IMR-90 (cell line): ENCODE measurements around the gene HCFC1. TPM values are rescaled to one million over a fixed set of nuclear protein-coding genes. Genes with fewer than 3 reads are reported as not detected.

Source experiments
- ATAC-seq: fragments of 200-7000 bp; cut with Tn5 transposase; 2 replicates; pipeline ENCODE4 v1.9.1; 2020; ENCODE audit warnings: low read depth, mild to moderate bottlenecking, moderate library complexity
- BruUV-seq: library from RNA; stranded (reverse); fragments of 400-500 nt; replicated peaks from 2 replicates; lab custom pipeline; 2021; lab: Mats Ljungman, UMichigan
- CTCF ChIA-PET: fragments of 300-600 bp; formaldehyde crosslinking; extraction: SDS; loops from one replicate; lab custom pipeline; 2021; ENCODE audit warnings: antibody characterized with exemption; lab: Yijun Ruan, JAX
- POLR2A ChIA-PET: fragments of 300-600 bp; sonication (Branson Sonifier 250); formaldehyde crosslinking; loops from one replicate; lab custom pipeline; 2022; ENCODE audit warnings: antibody characterized with exemption; ENCODE audit not compliant: unreplicated experiment; lab: Charles Lee
- DNase-seq: peaks from one replicate; pipeline ENCODE4 v3.0.0; 2013
- H2AFZ ChIP-seq: replicated peaks from 2 replicates; pipeline ENCODE3; 2013; ENCODE audit warnings: low read length, mild to moderate bottlenecking; ENCODE audit not compliant: poor library complexity
- H2AK5ac ChIP-seq: 2 replicates; pipeline ENCODE4 v1.6.1; 2013; ENCODE audit warnings: low read depth, low read length, inconsistent platforms
- H2AK9ac ChIP-seq: replicated peaks from 2 replicates; pipeline ENCODE3; 2013; ENCODE audit warnings: mild to moderate bottlenecking, low read depth, low read length, moderate library complexity; ENCODE audit not compliant: poor library complexity
- H2BK120ac ChIP-seq: 2 replicates; pipeline ENCODE4 v1.6.1; 2013; ENCODE audit warnings: low read depth, low read length, inconsistent platforms
- H2BK15ac ChIP-seq: 3 replicates; pipeline ENCODE4 v1.6.1; 2013; ENCODE audit warnings: low read depth, low read length, inconsistent platforms
- H2BK20ac ChIP-seq: 2 replicates; pipeline ENCODE4 v1.6.1; 2013; ENCODE audit warnings: low read depth, mild to moderate bottlenecking, inconsistent platforms, low read length, moderate library complexity
- H2BK5ac ChIP-seq: 2 replicates; pipeline ENCODE4 v1.6.1; 2013; ENCODE audit warnings: mild to moderate bottlenecking, low read depth, low read length, inconsistent platforms; ENCODE audit not compliant: poor library complexity, severe bottlenecking
- H3K14ac ChIP-seq: replicated peaks from 2 replicates; pipeline ENCODE4 v1.6.1; 2013; ENCODE audit warnings: low read depth, low read length, inconsistent platforms
- H3K18ac ChIP-seq: 2 replicates; pipeline ENCODE4 v1.6.1; 2013; ENCODE audit warnings: low read depth, low read length, control low read depth
- H3K23ac ChIP-seq: 2 replicates; pipeline ENCODE4 v1.6.1; 2013; ENCODE audit warnings: low read depth, low read length, inconsistent platforms
- H3K27ac ChIP-seq: 2 replicates; pipeline ENCODE4 v1.5.1; 2013; ENCODE audit warnings: mild to moderate bottlenecking, control low read depth, low read length; ENCODE audit not compliant: insufficient read depth
- H3K27me3 ChIP-seq: 2 replicates; pipeline ENCODE4 v1.6.1; 2013; ENCODE audit warnings: low read length; ENCODE audit not compliant: control insufficient read depth, insufficient read depth
- H3K36me3 ChIP-seq: 2 replicates; pipeline ENCODE4 v1.6.1; 2013; ENCODE audit warnings: low read length, mixed read lengths; ENCODE audit not compliant: control insufficient read depth, insufficient read depth
- H3K4ac ChIP-seq: 2 replicates; pipeline ENCODE4 v1.6.1; 2013; ENCODE audit warnings: low read depth, low read length, inconsistent platforms
- H3K4me1 ChIP-seq: 2 replicates; pipeline ENCODE4 v1.6.1; 2013; ENCODE audit warnings: low read length, mixed read lengths; ENCODE audit not compliant: control insufficient read depth, insufficient read depth
- H3K4me2 ChIP-seq: 2 replicates; pipeline ENCODE4 v1.6.1; 2013; ENCODE audit warnings: low read depth, mild to moderate bottlenecking, control low read depth, low read length, moderate library complexity
- H3K4me3 ChIP-seq: 2 replicates; pipeline ENCODE4 v1.5.1; 2013; ENCODE audit warnings: low read depth, mild to moderate bottlenecking, control low read depth, low read length, moderate library complexity; ENCODE audit not compliant: insufficient read depth
- H3K56ac ChIP-seq: 2 replicates; pipeline ENCODE4 v1.6.1; 2013; ENCODE audit warnings: low read length, inconsistent platforms; ENCODE audit not compliant: insufficient read depth; ENCODE audit errors: extremely low read depth
- H3K79me1 ChIP-seq, 2 experiments: 2 replicates each; pipeline ENCODE4 v1.6.1; 2013; ENCODE audit warnings: low read length in 2 of 2, inconsistent platforms in 1 of 2, low read depth in 1 of 2
- H3K9ac ChIP-seq: 2 replicates; pipeline ENCODE4 v1.6.1; 2013; ENCODE audit warnings: low read depth, low read length, control low read depth
- H3K9me1 ChIP-seq: 2 replicates; pipeline ENCODE4 v1.6.1; 2013; ENCODE audit warnings: low read length, inconsistent platforms; ENCODE audit not compliant: insufficient read depth
- H3K9me3 ChIP-seq: 2 replicates; pipeline ENCODE4 v1.6.1; 2013; ENCODE audit warnings: low read length; ENCODE audit not compliant: control insufficient read depth, insufficient read depth
- H4K20me1 ChIP-seq: 2 replicates; pipeline ENCODE4 v1.6.1; 2013; ENCODE audit warnings: low read length, inconsistent platforms; ENCODE audit not compliant: insufficient read depth
- H4K5ac ChIP-seq: 2 replicates; pipeline ENCODE4 v1.6.1; 2013; ENCODE audit warnings: mild to moderate bottlenecking, low read depth, low read length, control low read depth
- H4K8ac ChIP-seq, 2 experiments: 2 replicates each; pipeline ENCODE4 v1.6.1; 2013; ENCODE audit warnings: low read depth in 2 of 2, low read length in 2 of 2, control low read depth in 1 of 2, inconsistent platforms in 1 of 2
- H4K91ac ChIP-seq: 2 replicates; pipeline ENCODE4 v1.6.1; 2013; ENCODE audit warnings: low read depth, low read length, inconsistent platforms; ENCODE audit not compliant: insufficient read depth
- BHLHE40 ChIP-seq: fragments of 150-350 bp; IDR thresholded peaks from 2 replicates; pipeline ENCODE4 v1.6.1; 2016; ENCODE audit warnings: mild to moderate bottlenecking, low read depth, low read length
- CEBPB ChIP-seq: IDR thresholded peaks from 2 replicates; pipeline ENCODE4 v1.6.1; 2012; ENCODE audit warnings: low read depth, low read length, improper control_type of control experiment
- CHD1 ChIP-seq: IDR thresholded peaks from 2 replicates; pipeline ENCODE4 v1.6.1; 2012; ENCODE audit warnings: low read depth, low read length, improper control_type of control experiment
- MAFK ChIP-seq: IDR thresholded peaks from 2 replicates; pipeline ENCODE4 v1.6.1; 2012; ENCODE audit warnings: low read depth, low read length, improper control_type of control experiment
- MAZ ChIP-seq: IDR thresholded peaks from 2 replicates; pipeline ENCODE4 v1.6.1; 2012; ENCODE audit warnings: low read depth, mild to moderate bottlenecking, low read length, improper control_type of control experiment, moderate library complexity, borderline replicate concordance
- POLR2A ChIP-seq: IDR thresholded peaks from 2 replicates; pipeline ENCODE4 v1.6.1; 2012; ENCODE audit warnings: mild to moderate bottlenecking, low read depth, low read length
- RCOR1 ChIP-seq: IDR thresholded peaks from 2 replicates; pipeline ENCODE4 v1.6.1; 2012; ENCODE audit warnings: mild to moderate bottlenecking, low read length, improper control_type of control experiment; ENCODE audit not compliant: insufficient replicate concordance
- RFX5 ChIP-seq: IDR thresholded peaks from 2 replicates; pipeline ENCODE4 v1.8.0; 2012; ENCODE audit warnings: low read depth, mild to moderate bottlenecking, low read length, moderate library complexity
- SMC3 ChIP-seq: fragments of 150-350 bp; IDR thresholded peaks from 2 replicates; pipeline ENCODE4 v1.6.1; 2016; ENCODE audit warnings: low read depth, mild to moderate bottlenecking, antibody characterized with exemption, low read length, moderate library complexity
- whole genome bisulfite sequencing, 2 experiments: methylation state at CpG; one replicate each; pipeline versions ENCODE4 v1.1.5 to v1.1.7; 2013; ENCODE audit warnings: missing lambda C conversion rate in 2 of 2; ENCODE audit not compliant: insufficient read length in 1 of 2; ENCODE audit errors: extremely low coverage in 2 of 2; 5-methylcytosine and 5-hydroxymethylcytosine counted together
- dilution Hi-C: fragments of 300-500 bp; cut with HindIII; formaldehyde crosslinking; loops from one replicate; pipeline ENCODE4 v1.14.3; 2018; ENCODE audit warnings: low sequenced_read_pairs; ENCODE audit not compliant: unreplicated experiment
- in situ Hi-C: fragments of 300-500 bp; cut with MboI; formaldehyde crosslinking; loops from 3 replicates; pipeline ENCODE4 v1.14.3; 2019; ENCODE audit warnings: low sequenced_read_pairs, inconsistent platforms, mixed read lengths
- intact Hi-C: fragments of 100-400 bp; cut with micrococcal nuclease; formaldehyde crosslinking; loops from 2 replicates; pipeline ENCODE4 v1.10.0; 2022
- polyA plus RNA-seq, 3 experiments: library from polyadenylated mRNA; depleted of rRNA; stranded (reverse); fragments of >200 nt; gene quantifications; 2 replicates each; pipeline ENCODE4 v1.2.3, GENCODE V29; 2012; ENCODE audit warnings: low replicate concordance in 1 of 3
- total RNA-seq: library from RNA; depleted of rRNA; stranded (reverse); fragments of >200 nt; gene quantifications from 2 replicates; pipeline ENCODE4 v1.2.3, GENCODE V29; 2012
- TF ChIP-seq, protein P1 (sequence below): fragments of 150-350 bp; IDR thresholded peaks from 2 replicates; pipeline ENCODE4 v1.6.1; 2016; ENCODE audit warnings: low read depth, mild to moderate bottlenecking, low read length, moderate library complexity, borderline replicate concordance
- TF ChIP-seq, protein P2 (sequence below): fragments of 150-350 bp; IDR thresholded peaks from 2 replicates; pipeline ENCODE4 v1.6.1; 2017; ENCODE audit warnings: mild to moderate bottlenecking, antibody characterized with exemption, low read length, low read depth

The HCFC1 gene
- total and polyA plus RNA-seq, 2 of the 4 experiments (the other 2 are of a cell fraction) = 3.2 to 17.6 TPM

DNA sequence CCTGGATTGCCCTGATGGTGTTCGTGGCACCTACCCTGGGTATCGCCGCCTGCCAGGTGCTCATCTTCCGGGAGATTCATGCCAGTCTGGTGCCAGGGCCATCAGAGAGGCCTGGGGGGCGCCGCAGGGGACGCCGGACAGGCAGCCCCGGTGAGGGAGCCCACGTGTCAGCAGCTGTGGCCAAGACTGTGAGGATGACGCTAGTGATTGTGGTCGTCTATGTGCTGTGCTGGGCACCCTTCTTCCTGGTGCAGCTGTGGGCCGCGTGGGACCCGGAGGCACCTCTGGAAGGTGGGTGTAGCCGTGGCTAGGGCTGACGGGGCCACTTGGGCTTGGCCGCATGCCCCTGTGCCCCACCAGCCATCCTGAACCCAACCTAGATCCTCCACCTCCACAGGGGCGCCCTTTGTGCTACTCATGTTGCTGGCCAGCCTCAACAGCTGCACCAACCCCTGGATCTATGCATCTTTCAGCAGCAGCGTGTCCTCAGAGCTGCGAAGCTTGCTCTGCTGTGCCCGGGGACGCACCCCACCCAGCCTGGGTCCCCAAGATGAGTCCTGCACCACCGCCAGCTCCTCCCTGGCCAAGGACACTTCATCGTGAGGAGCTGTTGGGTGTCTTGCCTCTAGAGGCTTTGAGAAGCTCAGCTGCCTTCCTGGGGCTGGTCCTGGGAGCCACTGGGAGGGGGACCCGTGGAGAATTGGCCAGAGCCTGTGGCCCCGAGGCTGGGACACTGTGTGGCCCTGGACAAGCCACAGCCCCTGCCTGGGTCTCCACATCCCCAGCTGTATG is 65.3 kb downstream of the HCFC1 start (continued):
- TF ChIP-seq BHLHE40 = no peak

DNA sequence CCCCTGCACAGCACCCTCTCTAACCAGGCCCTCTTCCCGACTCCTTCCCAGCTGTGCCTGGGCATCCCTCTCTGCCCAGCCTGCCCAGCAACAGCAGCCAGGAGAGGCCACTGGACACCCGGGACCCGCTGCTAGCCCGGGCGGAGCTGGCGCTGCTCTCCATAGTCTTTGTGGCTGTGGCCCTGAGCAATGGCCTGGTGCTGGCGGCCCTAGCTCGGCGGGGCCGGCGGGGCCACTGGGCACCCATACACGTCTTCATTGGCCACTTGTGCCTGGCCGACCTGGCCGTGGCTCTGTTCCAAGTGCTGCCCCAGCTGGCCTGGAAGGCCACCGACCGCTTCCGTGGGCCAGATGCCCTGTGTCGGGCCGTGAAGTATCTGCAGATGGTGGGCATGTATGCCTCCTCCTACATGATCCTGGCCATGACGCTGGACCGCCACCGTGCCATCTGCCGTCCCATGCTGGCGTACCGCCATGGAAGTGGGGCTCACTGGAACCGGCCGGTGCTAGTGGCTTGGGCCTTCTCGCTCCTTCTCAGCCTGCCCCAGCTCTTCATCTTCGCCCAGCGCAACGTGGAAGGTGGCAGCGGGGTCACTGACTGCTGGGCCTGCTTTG is 66.0 kb downstream of the HCFC1 start:
- no peak overlapping the region for H2BK120ac ChIP-seq
- H2BK20ac ChIP-seq = no peak overlapping the region
- no peak overlapping the region for H3K56ac ChIP-seq
- intact Hi-C loops (no loop called here), in situ Hi-C loops (loop anchor here (25.0 kb wide), 1 partner anchor 943 kb away; no protein-coding TSS in a partner anchor), dilution Hi-C loops (no loop called here)
- no peaks in the 10 kb centered on the region; the same call in 1 of the 2 replicates for H4K20me1 ChIP-seq
- no peak for DNase-seq
- H2BK5ac ChIP-seq = no peak overlapping the region
- no peaks in the 10 kb centered on the region for H3K36me3 ChIP-seq
- H3K4me3 ChIP-seq = no peak overlapping the region
- no peak overlapping the region for H2AK5ac ChIP-seq
- no peak overlapping the region for H4K91ac ChIP-seq
- no peak overlapping the region for H4K5ac ChIP-seq
- WGBS, 2 experiments = 92% methylated on average over 27 of the region's 32 CpGs; no CpG with 5 or more reads in 1 of the 2 experiments
- H3K9me1 ChIP-seq = peaks cover 4% of the 10 kb centered on the region
- H3K27ac ChIP-seq = no peak overlapping the region
- ChIA-PET CTCF (no interaction called here), POLR2A (no interaction called here)
- no peaks in the 10 kb centered on the region; the same call in 1 of the 2 replicates for H3K9me3 ChIP-seq
- BruUV-seq = no TSS peak
- H3K18ac ChIP-seq = no peak overlapping the region
- H3K4me1 ChIP-seq = peaks cover 9% of the 10 kb centered on the region; the same call in 1 of the 2 replicates
- H3K23ac ChIP-seq = no peak overlapping the region
- H3K14ac ChIP-seq = no peak overlapping the region
- no peak overlapping the region for H2BK15ac ChIP-seq
- no peak overlapping the region for H2AK9ac ChIP-seq
- no peaks in the 10 kb centered on the region for H3K79me1 ChIP-seq
- no peak overlapping the region for H3K4ac ChIP-seq
- no peak overlapping the region for H2AFZ ChIP-seq
- ATAC-seq = no peak
- H3K9ac ChIP-seq = no peak overlapping the region
- H3K27me3 ChIP-seq = peaks cover 3% of the 10 kb centered on the region; the same call in 1 of the 2 replicates
- H3K4me2 ChIP-seq = no peak overlapping the region
- no peak overlapping the region for H4K8ac ChIP-seq
- TF ChIP-seq RCOR1 (no peak), CHD1 (no peak), POLR2A (no peak), RFX5 (no peak), BHLHE40 (no peak), MAZ (no peak), CEBPB (no peak), SMC3 (no peak), MAFK (no peak)
- TF ChIP-seq, protein P1, sequence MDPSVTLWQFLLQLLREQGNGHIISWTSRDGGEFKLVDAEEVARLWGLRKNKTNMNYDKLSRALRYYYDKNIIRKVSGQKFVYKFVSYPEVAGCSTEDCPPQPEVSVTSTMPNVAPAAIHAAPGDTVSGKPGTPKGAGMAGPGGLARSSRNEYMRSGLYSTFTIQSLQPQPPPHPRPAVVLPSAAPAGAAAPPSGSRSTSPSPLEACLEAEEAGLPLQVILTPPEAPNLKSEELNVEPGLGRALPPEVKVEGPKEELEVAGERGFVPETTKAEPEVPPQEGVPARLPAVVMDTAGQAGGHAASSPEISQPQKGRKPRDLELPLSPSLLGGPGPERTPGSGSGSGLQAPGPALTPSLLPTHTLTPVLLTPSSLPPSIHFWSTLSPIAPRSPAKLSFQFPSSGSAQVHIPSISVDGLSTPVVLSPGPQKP = no peak
- TF ChIP-seq, protein P2, sequence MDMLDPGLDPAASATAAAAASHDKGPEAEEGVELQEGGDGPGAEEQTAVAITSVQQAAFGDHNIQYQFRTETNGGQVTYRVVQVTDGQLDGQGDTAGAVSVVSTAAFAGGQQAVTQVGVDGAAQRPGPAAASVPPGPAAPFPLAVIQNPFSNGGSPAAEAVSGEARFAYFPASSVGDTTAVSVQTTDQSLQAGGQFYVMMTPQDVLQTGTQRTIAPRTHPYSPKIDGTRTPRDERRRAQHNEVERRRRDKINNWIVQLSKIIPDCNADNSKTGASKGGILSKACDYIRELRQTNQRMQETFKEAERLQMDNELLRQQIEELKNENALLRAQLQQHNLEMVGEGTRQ = no peak
